ENCODE measurements around the gene REP15.

DNA sequence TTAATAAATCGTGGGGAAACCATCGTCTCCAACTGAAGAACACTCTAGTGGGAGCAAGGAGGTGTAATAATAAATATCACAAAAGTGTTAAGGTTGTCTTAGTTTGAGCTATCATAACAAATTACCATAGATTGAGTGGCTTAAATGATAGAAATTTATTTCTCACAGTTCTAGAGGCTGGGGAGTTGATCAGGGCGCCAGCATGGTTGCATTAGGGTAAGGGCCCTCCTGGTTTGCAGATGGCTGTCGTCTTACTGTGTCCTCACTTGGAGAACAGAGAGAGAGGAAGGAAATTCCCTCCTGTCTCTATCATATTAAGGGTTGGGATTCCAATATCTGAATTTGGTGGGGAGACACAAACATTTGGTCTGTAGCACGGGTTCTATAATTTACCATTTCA is 47.4 kb downstream of the REP15 start:
- TF ChIP-seq, protein P1, sequence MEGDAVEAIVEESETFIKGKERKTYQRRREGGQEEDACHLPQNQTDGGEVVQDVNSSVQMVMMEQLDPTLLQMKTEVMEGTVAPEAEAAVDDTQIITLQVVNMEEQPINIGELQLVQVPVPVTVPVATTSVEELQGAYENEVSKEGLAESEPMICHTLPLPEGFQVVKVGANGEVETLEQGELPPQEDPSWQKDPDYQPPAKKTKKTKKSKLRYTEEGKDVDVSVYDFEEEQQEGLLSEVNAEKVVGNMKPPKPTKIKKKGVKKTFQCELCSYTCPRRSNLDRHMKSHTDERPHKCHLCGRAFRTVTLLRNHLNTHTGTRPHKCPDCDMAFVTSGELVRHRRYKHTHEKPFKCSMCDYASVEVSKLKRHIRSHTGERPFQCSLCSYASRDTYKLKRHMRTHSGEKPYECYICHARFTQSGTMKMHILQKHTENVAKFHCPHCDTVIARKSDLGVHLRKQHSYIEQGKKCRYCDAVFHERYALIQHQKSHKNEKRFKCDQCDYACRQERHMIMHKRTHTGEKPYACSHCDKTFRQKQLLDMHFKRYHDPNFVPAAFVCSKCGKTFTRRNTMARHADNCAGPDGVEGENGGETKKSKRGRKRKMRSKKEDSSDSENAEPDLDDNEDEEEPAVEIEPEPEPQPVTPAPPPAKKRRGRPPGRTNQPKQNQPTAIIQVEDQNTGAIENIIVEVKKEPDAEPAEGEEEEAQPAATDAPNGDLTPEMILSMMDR (IDR thresholded peaks at IDR 0.05): no peak
- TF ChIP-seq POLR2A (IDR thresholded peaks at IDR 0.05): no peak
- no peak for TF ChIP-seq POLR2AphosphoS5 (IDR thresholded peaks at IDR 0.05; ENCODE audit: insufficient read depth in 1 of 2, low read depth in 1 of 2)

Measured in vagina (tissue), 2 donors.